Ovary (tissue), 3 donors: ENCODE measurements around the gene NSL1.
"Not testable (repeated sequence)": the region's sequence is repeated elsewhere in the genome, so short reads cannot be mapped to it uniquely, and the experiment has no call there.

ENCODE experiments used
- EP300 ChIP-seq: sonication (generic); formaldehyde crosslinking; IDR thresholded peaks from one replicate; pipeline ENCODE4 v1.6.1; 2017; ENCODE audit warnings: antibody characterized with exemption
- POLR2A ChIP-seq: fragments of 450-650 bp; IDR thresholded peaks from one replicate; pipeline ENCODE4 v1.6.1; 2017; ENCODE audit warnings: antibody characterized with exemption, mild to moderate bottlenecking, moderate library complexity
- TF ChIP-seq, protein P1 (sequence below), 3 donors: fragments of 450-650 bp in 2 of 3; fragments of 200-600 bp in 1 of 3; IDR thresholded peaks; one replicate each; pipeline versions ENCODE4 v1.5.1 to v1.8.0; 2016 to 2022; ENCODE audit warnings: antibody characterized with exemption in 3 of 3, mild to moderate bottlenecking in 1 of 3
- donor health status: DM: no; HTN: no; CAD: no.

DNA sequence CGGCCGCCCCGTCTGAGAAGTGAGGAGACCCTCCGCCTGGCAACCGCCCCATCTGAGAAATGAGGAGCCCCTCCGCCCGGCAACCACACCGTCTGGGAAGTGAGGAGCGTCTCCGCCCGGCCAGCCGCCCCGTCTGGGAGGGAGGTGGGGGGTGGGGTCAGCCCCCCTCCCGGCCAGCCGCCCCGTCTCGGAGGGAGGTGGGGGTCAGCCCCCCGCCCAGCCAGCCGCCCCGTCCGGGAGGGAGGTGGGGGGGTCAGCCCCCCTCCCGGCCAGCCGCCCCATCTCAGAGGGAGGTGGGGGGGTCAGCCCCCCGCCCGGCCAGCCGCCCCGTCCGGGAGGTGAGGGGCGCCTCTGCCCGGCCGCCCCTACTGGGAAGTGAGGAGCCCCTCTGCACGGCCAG is 12.5 kb downstream of the NSL1 start:
- TF ChIP-seq, protein P1, sequence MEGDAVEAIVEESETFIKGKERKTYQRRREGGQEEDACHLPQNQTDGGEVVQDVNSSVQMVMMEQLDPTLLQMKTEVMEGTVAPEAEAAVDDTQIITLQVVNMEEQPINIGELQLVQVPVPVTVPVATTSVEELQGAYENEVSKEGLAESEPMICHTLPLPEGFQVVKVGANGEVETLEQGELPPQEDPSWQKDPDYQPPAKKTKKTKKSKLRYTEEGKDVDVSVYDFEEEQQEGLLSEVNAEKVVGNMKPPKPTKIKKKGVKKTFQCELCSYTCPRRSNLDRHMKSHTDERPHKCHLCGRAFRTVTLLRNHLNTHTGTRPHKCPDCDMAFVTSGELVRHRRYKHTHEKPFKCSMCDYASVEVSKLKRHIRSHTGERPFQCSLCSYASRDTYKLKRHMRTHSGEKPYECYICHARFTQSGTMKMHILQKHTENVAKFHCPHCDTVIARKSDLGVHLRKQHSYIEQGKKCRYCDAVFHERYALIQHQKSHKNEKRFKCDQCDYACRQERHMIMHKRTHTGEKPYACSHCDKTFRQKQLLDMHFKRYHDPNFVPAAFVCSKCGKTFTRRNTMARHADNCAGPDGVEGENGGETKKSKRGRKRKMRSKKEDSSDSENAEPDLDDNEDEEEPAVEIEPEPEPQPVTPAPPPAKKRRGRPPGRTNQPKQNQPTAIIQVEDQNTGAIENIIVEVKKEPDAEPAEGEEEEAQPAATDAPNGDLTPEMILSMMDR (IDR thresholded peaks at IDR 0.05): not testable (repeated sequence)
- not testable (repeated sequence) for TF ChIP-seq POLR2A, EP300
